Measurements from ENCODE around the gene WBP2. TPM values are rescaled to one million over a fixed set of nuclear protein-coding genes. Genes with fewer than 3 reads are reported as not detected.
A peak's percentile ranks its signal among the peaks of the same experiment; 100 is the strongest.

WBP2 gene
- total RNA-seq, 1 donor from 2014 or later: 144 TPM

GRCh38 chr17:75850928-75851692 lies 4.0 kb downstream of the WBP2 start:
- Histone ChIP-seq H3K27me3 (ENCODE audit: low read depth) (no peaks in the 10 kb centered on the region), H3K36me3 (peaks cover 63% of the 10 kb centered on the region), H3K4me1 (peaks cover 93% of the 10 kb centered on the region), H3K4me3 (peak overlapping the region; percentile 10), H3K27ac (replicated peaks) (peak overlapping the region; percentile 90), H3K9me3 (replicated peaks) (no peaks in the 10 kb centered on the region)
- intact Hi-C loops (cut with micrococcal nuclease): loop anchor here (2.0 kb wide), 1 partner anchor 42 kb away; no protein-coding TSS in a partner anchor
- TF ChIP-seq, protein P1, sequence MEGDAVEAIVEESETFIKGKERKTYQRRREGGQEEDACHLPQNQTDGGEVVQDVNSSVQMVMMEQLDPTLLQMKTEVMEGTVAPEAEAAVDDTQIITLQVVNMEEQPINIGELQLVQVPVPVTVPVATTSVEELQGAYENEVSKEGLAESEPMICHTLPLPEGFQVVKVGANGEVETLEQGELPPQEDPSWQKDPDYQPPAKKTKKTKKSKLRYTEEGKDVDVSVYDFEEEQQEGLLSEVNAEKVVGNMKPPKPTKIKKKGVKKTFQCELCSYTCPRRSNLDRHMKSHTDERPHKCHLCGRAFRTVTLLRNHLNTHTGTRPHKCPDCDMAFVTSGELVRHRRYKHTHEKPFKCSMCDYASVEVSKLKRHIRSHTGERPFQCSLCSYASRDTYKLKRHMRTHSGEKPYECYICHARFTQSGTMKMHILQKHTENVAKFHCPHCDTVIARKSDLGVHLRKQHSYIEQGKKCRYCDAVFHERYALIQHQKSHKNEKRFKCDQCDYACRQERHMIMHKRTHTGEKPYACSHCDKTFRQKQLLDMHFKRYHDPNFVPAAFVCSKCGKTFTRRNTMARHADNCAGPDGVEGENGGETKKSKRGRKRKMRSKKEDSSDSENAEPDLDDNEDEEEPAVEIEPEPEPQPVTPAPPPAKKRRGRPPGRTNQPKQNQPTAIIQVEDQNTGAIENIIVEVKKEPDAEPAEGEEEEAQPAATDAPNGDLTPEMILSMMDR (IDR thresholded peaks at IDR 0.05; ENCODE audit: borderline replicate concordance): no peak
- DNase-seq: no peak

DNA sequence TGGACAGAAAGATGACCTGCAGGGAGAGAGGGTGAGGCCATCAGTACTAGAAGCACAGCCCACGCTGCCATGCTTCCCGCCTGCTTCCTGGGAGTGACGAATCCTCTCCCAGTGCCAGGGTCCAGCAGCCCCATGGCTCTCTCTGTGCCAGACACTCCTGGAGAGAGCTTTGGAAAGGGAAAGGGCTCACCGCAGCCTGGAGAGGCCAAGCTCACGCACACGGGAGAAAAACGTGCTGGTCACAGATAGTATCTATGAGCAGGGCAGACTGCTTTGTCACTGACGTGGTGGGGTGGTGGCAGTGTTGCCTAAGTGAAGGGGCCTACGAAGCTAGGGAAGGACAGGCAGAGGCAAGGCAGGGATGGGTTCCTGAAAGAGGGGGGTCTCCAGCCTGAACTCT lies 5.4 kb downstream of the WBP2 start:
- intact Hi-C loops (cut with micrococcal nuclease): loop anchor here (2.0 kb wide), 1 partner anchor 43 kb away; no protein-coding TSS in a partner anchor
- no peaks in the 10 kb centered on the region for H3K9me3 ChIP-seq (replicated peaks)
- H3K4me3 ChIP-seq: no peak overlapping the region
- H3K36me3 ChIP-seq: peaks cover 66% of the 10 kb centered on the region
- H3K27me3 ChIP-seq (ENCODE audit: low read depth): no peaks in the 10 kb centered on the region
- DNase-seq: no peak
- TF ChIP-seq, protein P1 (IDR thresholded peaks at IDR 0.05; ENCODE audit: borderline replicate concordance): no peak
- peak overlapping the region; percentile 90 for H3K27ac ChIP-seq (replicated peaks)
- H3K4me1 ChIP-seq: peaks cover 100% of the 10 kb centered on the region

DNA sequence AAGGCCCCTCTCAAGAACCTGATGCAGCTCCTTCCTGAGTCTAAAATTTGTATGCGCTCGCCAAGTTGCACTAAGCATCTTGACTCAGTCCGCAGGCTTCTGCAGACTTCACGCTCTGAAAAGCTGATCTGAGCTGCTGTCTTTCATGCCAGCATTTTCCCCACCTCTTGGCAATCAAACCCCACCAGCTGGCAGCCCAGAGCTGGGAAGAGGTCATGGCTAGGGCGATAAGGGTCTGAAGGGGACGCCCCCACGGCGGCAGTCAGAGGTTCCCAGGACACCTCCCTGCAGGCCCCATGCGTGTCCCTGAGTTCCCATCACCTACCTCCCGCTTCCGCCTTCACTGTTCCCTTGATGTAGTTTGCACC lies 5.9 kb downstream of the WBP2 start:
- H3K36me3 ChIP-seq: peaks cover 66% of the 10 kb centered on the region
- peak overlapping the region; percentile 90 for H3K27ac ChIP-seq (replicated peaks)
- no peaks in the 10 kb centered on the region for H3K27me3 ChIP-seq (ENCODE audit: low read depth)
- intact Hi-C loops (cut with micrococcal nuclease): no loop called here
- TF ChIP-seq, protein P1 (IDR thresholded peaks at IDR 0.05; ENCODE audit: borderline replicate concordance): no peak
- no peaks in the 10 kb centered on the region for H3K9me3 ChIP-seq (replicated peaks)
- peaks cover 100% of the 10 kb centered on the region for H3K4me1 ChIP-seq
- no peak overlapping the region for H3K4me3 ChIP-seq
- DNase-seq: no peak

- peak; percentile 65 for DNase-seq
- TF ChIP-seq, protein P1 (IDR thresholded peaks at IDR 0.05; ENCODE audit: borderline replicate concordance): peak; percentile 70
- Histone ChIP-seq H3K27ac (replicated peaks) (peak overlapping the region; percentile 90), H3K4me1 (peaks cover 100% of the 10 kb centered on the region), H3K36me3 (peaks cover 66% of the 10 kb centered on the region), H3K4me3 (peak overlapping the region; percentile 5), H3K27me3 (ENCODE audit: low read depth) (no peaks in the 10 kb centered on the region), H3K9me3 (replicated peaks) (no peaks in the 10 kb centered on the region)
- intact Hi-C loops (cut with micrococcal nuclease): no loop called here
Observed at GRCh38 chr17:75848523-75849278, 6.4 kb downstream of the WBP2 start.

- Histone ChIP-seq H3K4me3 (peak overlapping the region; percentile 5), H3K27me3 (ENCODE audit: low read depth) (no peaks in the 10 kb centered on the region), H3K27ac (replicated peaks) (peak overlapping the region; percentile 90), H3K9me3 (replicated peaks) (no peaks in the 10 kb centered on the region), H3K4me1 (peaks cover 93% of the 10 kb centered on the region), H3K36me3 (peaks cover 66% of the 10 kb centered on the region)
- TF ChIP-seq, protein P1 (IDR thresholded peaks at IDR 0.05; ENCODE audit: borderline replicate concordance): no peak
- intact Hi-C loops (cut with micrococcal nuclease): no loop called here
- DNase-seq: no peak
Observed at GRCh38 chr17:75847614-75848522, 7.3 kb downstream of the WBP2 start.

All from left ventricle myocardium inferior (tissue), 1 donor.